Liver (tissue), 3 donors: Measurements from ENCODE around the gene MAPK1IP1L.

Experiments
- CTCF ChIP-seq: fragments of 150-350 bp; IDR thresholded peaks from 2 replicates; pipeline ENCODE4 v1.5.1; 2017; ENCODE audit warnings: improper control_type of control experiment, low read depth, low read length; ENCODE audit not compliant: missing input control
- FOXA1 ChIP-seq: IDR thresholded peaks from 2 replicates; pipeline ENCODE4 v1.6.1; 2016; ENCODE audit warnings: antibody characterized with exemption
- FOXA2 ChIP-seq: IDR thresholded peaks from 2 replicates; pipeline ENCODE4 v1.6.1; 2016; ENCODE audit warnings: antibody characterized with exemption
- GABPA ChIP-seq, 2 donors: IDR thresholded peaks in 1 of 2; conservative IDR thresholded peaks in 1 of 2; 2 replicates each; pipeline ENCODE4 v1.6.1; 2016; ENCODE audit warnings: antibody characterized with exemption in 2 of 2, mild to moderate bottlenecking in 1 of 2, moderate library complexity in 1 of 2
- HNF4G ChIP-seq: IDR thresholded peaks from 2 replicates; pipeline ENCODE4 v1.6.1; 2016; ENCODE audit warnings: antibody characterized with exemption
- JUND ChIP-seq, 2 donors: IDR thresholded peaks; 2 replicates each; pipeline ENCODE4 v1.6.1; 2016; ENCODE audit warnings: antibody characterized with exemption in 2 of 2
- NR2F2 ChIP-seq: IDR thresholded peaks from 2 replicates; pipeline ENCODE4 v1.6.1; 2016; ENCODE audit warnings: antibody characterized with exemption
- REST ChIP-seq: IDR thresholded peaks from 2 replicates; pipeline ENCODE4 v1.6.1; 2016; ENCODE audit warnings: antibody characterized with exemption, mild to moderate bottlenecking
- RXRA ChIP-seq, 2 donors: IDR thresholded peaks; 2 replicates each; pipeline ENCODE4 v1.6.1; 2017 to 2018; ENCODE audit warnings: antibody characterized with exemption in 2 of 2, mild to moderate bottlenecking in 1 of 2
- SP1 ChIP-seq: IDR thresholded peaks from 2 replicates; pipeline ENCODE4 v1.6.1; 2018; ENCODE audit warnings: antibody characterized with exemption, mild to moderate bottlenecking
- TAF1 ChIP-seq: conservative IDR thresholded peaks from 2 replicates; pipeline ENCODE4 v1.6.1; 2016; ENCODE audit warnings: antibody characterized with exemption, mild to moderate bottlenecking
- donor health status: healthy.
- donor health status: healthy.

GRCh38 chr14:55059333-55059732 is 7.9 kb downstream of the MAPK1IP1L start:
- TF ChIP-seq REST (no peak), FOXA1 (no peak), NR2F2 (no peak), CTCF (no peak), FOXA2 (no peak), SP1 (no peak), JUND (IDR thresholded peaks at IDR 0.05) (no peak), TAF1 (no peak), HNF4G (no peak), RXRA (IDR thresholded peaks at IDR 0.05) (no peak), GABPA (IDR thresholded peaks at IDR 0.05 in 1 of 2, conservative IDR thresholded peaks at IDR 0.05 in 1 of 2) (no peak)
